HEK293 (cell line): Measurements from ENCODE around the gene DBH.

Source experiments
- ATF2 ChIP-seq: fragments of 450-650 bp; formaldehyde crosslinking; IDR thresholded peaks from 2 replicates; pipeline ENCODE4 v1.5.1; 2016; ENCODE audit warnings: missing biosample characterization, missing genetic modification characterization, low read depth
- CTCF ChIP-seq: fragments of 450-650 bp; formaldehyde crosslinking; IDR thresholded peaks from 2 replicates; pipeline ENCODE4 v1.5.1; 2016; ENCODE audit warnings: missing biosample characterization, missing genetic modification characterization
- PRDM4 ChIP-seq: fragments of 450-650 bp; formaldehyde crosslinking; IDR thresholded peaks from 2 replicates; pipeline ENCODE4 v1.5.1; 2017; ENCODE audit warnings: missing biosample characterization, missing genetic modification characterization
- REST ChIP-seq: fragments of 450-650 bp; formaldehyde crosslinking; IDR thresholded peaks from 2 replicates; pipeline ENCODE4 v1.5.1; 2016; ENCODE audit warnings: missing biosample characterization, missing genetic modification characterization
- YY1 ChIP-seq: fragments of 450-650 bp; formaldehyde crosslinking; IDR thresholded peaks from 2 replicates; pipeline ENCODE4 v1.5.1; 2018; ENCODE audit warnings: missing biosample characterization, missing genetic modification characterization
- ZNF747 ChIP-seq: fragments of 450-650 bp; formaldehyde crosslinking; IDR thresholded peaks from 2 replicates; pipeline ENCODE4 v1.5.1; 2016; ENCODE audit warnings: missing biosample characterization, missing genetic modification characterization

- TF ChIP-seq REST (tag by site-specific recombination) (no peak), CTCF (tag by site-specific recombination) (no peak), YY1 (tag by site-specific recombination) (no peak), ATF2 (tag by site-specific recombination) (no peak), PRDM4 (tag by site-specific recombination) (no peak), ZNF747 (tag by site-specific recombination) (no peak)
Measured at GRCh38 chr9:133590231-133590855, 45.8 kb upstream of the DBH start.
